H1 (cell line): ENCODE data around the gene METTL22. TPM values are rescaled to one million over a fixed set of nuclear protein-coding genes. Genes with fewer than 3 reads are reported as not detected.

ENCODE experiments used
- CHD7 ChIP-seq: fragments of 300-600 bp; sonication (generic); IDR thresholded peaks from 2 replicates; pipeline ENCODE4 v1.7.1; 2012; ENCODE audit warnings: low read length, moderate library complexity, mild to moderate bottlenecking, inconsistent platforms; ENCODE audit not compliant: insufficient replicate concordance
- EGR1 ChIP-seq: IDR thresholded peaks from 2 replicates; pipeline ENCODE4 v1.6.1; 2011; ENCODE audit warnings: low read depth, low read length, borderline replicate concordance
- POLR2A ChIP-seq, 2 experiments: IDR thresholded peaks; 1 replicate in 1 of 2; 2 replicates in 1 of 2; pipeline ENCODE4 v1.6.1; 2011; ENCODE audit warnings: low read depth in 2 of 2, low read length in 2 of 2, mild to moderate bottlenecking in 2 of 2; ENCODE audit errors: control extremely low read depth in 1 of 2
- polyA plus RNA-seq, 7 experiments: library from polyadenylated mRNA; depleted of rRNA in 3 of 7; stranded (reverse) in 5 of 7; unstranded in 2 of 7; fragments of >200 nt in 5 of 7; fragments of 200-250 nt in 2 of 7; gene quantifications; 1 replicate in 5 of 7; 2 replicates in 1 of 7; 4 replicates in 1 of 7; pipeline versions ENCODE4 v1.2.1 to v1.2.3, GENCODE V29; 2011 to 2013; ENCODE audit warnings: missing spikeins in 2 of 7, mixed read lengths in 2 of 7
- total RNA-seq: library from RNA; stranded (reverse); fragmentation: NEBNext Ultra II Directional; extraction: Animal tissue kit (Norgen Biotek cat#: 25700); gene quantifications from 2 replicates; pipeline ENCODE4 v1.2.1, GENCODE V29; 2021

The METTL22 gene
- total and polyA plus RNA-seq, 2 of the 8 experiments (the other 6 are each of a cell fraction or from before 2014, with no cell fraction given) = 56.7 to 85.2 TPM

- TF ChIP-seq CHD7 (no peak), POLR2A (IDR thresholded peaks at IDR 0.05; ENCODE audit: control extremely low read depth in 1 of 2, low read depth in 2 of 2, low read length in 2 of 2) (no peak), EGR1 (no peak)
- TF ChIP-seq, all 59 proteins: peak for 0
Measured at GRCh38 chr16:8644211-8645140, 23.0 kb downstream of the METTL22 start (continued).
